Measurements from ENCODE around the gene TRAPPC3.

DNA sequence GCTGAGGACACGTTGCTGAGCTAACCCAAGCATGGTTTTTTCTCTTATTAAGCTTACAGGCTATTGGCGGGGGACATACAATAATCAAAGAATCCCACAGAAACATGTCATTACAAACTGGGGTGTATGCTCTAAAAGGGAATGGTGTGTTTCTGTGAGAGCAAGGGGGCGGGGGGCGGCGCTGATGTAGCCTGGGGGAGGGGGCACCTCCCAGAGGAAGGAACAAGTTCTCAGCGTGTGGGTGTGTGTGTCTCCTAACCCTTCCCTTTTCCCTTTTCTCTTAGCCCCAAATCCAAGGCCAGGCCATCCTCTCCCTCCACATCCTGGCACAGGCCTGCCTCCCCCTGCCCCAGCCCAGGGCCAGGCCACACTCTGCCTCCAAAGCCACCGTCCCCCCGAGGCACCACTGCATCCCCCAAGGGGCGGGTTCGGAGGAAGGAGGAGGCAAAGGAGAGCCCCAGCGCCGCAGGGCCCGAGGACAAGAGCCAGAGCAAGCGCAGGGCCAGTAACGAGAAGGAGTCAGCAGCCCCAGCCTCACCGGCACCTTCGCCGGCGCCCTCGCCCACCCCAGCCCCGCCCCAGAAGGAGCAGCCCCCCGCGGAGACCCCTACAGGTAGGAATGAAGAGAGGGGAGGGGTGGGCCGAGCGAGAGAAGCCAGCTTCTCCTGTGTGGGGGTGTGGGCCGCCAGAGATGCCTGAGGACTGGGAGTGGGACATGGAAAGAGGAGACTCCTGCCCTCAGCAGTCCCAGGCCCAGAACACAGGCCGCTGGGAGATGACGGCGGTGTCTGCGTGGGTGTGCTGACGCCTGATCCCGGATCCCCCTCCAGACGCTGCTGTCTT is 28.5 kb upstream of the TRAPPC3 start:
- TF ChIP-seq, protein P1, sequence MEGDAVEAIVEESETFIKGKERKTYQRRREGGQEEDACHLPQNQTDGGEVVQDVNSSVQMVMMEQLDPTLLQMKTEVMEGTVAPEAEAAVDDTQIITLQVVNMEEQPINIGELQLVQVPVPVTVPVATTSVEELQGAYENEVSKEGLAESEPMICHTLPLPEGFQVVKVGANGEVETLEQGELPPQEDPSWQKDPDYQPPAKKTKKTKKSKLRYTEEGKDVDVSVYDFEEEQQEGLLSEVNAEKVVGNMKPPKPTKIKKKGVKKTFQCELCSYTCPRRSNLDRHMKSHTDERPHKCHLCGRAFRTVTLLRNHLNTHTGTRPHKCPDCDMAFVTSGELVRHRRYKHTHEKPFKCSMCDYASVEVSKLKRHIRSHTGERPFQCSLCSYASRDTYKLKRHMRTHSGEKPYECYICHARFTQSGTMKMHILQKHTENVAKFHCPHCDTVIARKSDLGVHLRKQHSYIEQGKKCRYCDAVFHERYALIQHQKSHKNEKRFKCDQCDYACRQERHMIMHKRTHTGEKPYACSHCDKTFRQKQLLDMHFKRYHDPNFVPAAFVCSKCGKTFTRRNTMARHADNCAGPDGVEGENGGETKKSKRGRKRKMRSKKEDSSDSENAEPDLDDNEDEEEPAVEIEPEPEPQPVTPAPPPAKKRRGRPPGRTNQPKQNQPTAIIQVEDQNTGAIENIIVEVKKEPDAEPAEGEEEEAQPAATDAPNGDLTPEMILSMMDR (IDR thresholded peaks at IDR 0.05; ENCODE audit: low read depth, low read length, poor library complexity, severe bottlenecking): no peak
- no peak for TF ChIP-seq EZH2phosphoT487 (IDR thresholded peaks at IDR 0.05; ENCODE audit: borderline replicate concordance, low read length)
